ENCODE results near the gene MUC5AC.

Gene MUC5AC

DNA sequence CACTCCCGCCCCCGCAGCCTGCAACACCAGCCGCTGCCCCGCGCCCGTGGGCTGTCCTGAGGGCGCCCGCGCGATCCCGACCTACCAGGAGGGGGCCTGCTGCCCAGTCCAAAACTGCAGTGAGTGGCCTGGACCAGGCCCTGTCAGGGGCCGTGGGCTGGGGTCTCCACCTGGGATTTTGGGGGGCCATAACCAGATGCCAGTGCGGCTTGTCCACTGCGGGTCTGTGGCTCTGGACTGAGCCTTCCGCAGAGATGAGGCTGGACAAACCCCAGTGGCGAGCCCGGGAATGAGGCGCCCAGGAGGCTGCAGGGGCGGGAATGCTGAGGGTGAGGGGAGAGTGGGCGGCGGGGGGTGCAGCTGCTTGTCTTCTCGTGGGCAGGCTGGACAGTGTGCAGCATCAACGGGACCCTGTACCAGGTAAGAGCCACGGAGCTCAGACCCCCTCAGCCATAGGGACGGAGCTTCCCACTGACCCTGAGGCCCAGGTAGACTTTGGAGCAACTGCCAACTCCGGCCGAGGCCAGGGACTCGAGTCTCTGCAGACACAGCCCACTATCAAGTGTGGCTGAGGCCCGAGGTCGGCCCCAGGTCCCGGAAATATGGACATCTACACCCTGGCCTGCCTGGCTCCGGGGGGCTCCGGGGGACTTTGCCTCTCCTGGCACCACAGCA, 40.3 kb downstream of the MUC5AC start:
- H3K4me3 ChIP-seq (ENCODE audit: low read length) = no peak overlapping the region
- H2AFZ ChIP-seq (ENCODE audit: low read depth, low read length) = no peak overlapping the region
- no peaks in the 10 kb centered on the region for H3K27me3 ChIP-seq (ENCODE audit: low read depth, low read length)
- no peak overlapping the region for H3K9ac ChIP-seq (ENCODE audit: low read length)
- H3K4me2 ChIP-seq (ENCODE audit: low read length) = no peak overlapping the region
- no peaks in the 10 kb centered on the region for H3K36me3 ChIP-seq (replicated peaks; ENCODE audit: low read depth, low read length)
- no peak overlapping the region for H3K27ac ChIP-seq (ENCODE audit: low read length)
- H4K20me1 ChIP-seq (ENCODE audit: insufficient read depth, low read length) = no peaks in the 10 kb centered on the region
- no peaks in the 10 kb centered on the region for H3K79me2 ChIP-seq (ENCODE audit: low read length)
- H3K9me3 ChIP-seq (ENCODE audit: insufficient read depth, low read length) = no peaks in the 10 kb centered on the region
- H3K4me1 ChIP-seq (ENCODE audit: low read length) = no peaks in the 10 kb centered on the region
- TF ChIP-seq EZH2phosphoT487 (IDR thresholded peaks at IDR 0.05; ENCODE audit: low read depth) (no peak), CTCF (IDR thresholded peaks at IDR 0.05; ENCODE audit: low read depth, low read length) (no peak)

DNA sequence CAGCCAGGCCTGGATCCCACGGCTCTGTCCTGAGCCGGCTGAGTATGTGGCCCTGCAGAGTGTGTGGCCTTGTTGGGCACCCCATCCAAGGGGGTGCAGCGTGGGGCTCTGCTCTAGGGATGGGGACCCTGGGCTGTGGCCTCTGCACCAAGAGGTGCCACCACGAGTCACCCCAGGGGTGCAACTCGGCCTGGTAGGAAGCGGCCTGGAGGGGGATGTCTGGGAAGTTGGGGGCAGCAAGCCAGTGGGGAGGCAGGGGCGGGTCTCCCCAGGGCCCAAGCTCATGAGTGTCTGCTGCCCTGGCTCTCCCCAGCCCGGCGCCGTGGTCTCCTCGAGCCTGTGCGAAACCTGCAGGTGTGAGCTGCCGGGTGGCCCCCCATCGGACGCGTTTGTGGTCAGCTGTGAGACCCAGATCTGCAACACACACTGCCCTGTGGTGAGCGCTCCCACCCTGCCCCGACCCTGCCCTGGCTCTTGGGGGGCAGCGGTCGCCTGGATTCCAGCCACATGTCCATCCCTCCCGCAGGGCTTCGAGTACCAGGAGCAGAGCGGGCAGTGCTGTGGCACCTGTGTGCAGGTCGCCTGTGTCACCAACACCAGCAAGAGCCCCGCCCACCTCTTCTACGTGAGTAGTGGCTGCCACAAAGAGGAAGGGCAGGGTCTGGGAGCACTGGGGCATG, 40.9 kb downstream of the MUC5AC start:
- no peak overlapping the region for H3K27ac ChIP-seq (ENCODE audit: low read length)
- no peaks in the 10 kb centered on the region for H3K36me3 ChIP-seq (replicated peaks; ENCODE audit: low read depth, low read length)
- H2AFZ ChIP-seq (ENCODE audit: low read depth, low read length) = no peak overlapping the region
- no peak overlapping the region for H3K9ac ChIP-seq (ENCODE audit: low read length)
- H3K9me3 ChIP-seq (ENCODE audit: insufficient read depth, low read length) = no peaks in the 10 kb centered on the region
- no peak for TF ChIP-seq CTCF (IDR thresholded peaks at IDR 0.05; ENCODE audit: low read depth, low read length)
- no peak for TF ChIP-seq EZH2phosphoT487 (IDR thresholded peaks at IDR 0.05; ENCODE audit: low read depth)
- no peaks in the 10 kb centered on the region for H3K27me3 ChIP-seq (ENCODE audit: low read depth, low read length)
- H3K4me3 ChIP-seq (ENCODE audit: low read length) = no peak overlapping the region
- H3K79me2 ChIP-seq (ENCODE audit: low read length) = no peaks in the 10 kb centered on the region
- no peaks in the 10 kb centered on the region for H4K20me1 ChIP-seq (ENCODE audit: insufficient read depth, low read length)
- H3K4me2 ChIP-seq (ENCODE audit: low read length) = no peak overlapping the region
- no peaks in the 10 kb centered on the region for H3K4me1 ChIP-seq (ENCODE audit: low read length)

DNA sequence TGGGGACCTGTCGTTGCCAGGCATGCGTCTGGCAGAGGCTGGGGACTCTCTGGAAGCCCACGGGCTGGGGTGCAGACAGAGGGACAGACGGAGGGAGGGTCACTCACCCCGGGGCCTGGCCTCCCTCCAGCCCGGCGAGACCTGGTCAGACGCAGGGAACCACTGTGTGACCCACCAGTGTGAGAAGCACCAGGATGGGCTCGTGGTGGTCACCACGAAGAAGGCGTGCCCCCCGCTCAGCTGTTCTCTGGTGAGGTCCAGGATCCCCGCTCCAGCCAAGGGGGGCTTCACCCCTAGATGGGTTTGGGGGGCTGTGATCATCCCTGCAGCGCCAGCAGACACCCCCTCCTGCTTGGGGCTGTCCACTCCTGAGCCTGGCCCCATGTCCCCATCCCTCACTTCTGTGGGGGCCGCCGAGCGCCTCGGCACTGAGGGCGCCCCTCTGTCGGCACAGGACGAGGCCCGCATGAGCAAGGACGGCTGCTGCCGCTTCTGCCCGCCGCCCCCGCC, 41.5 kb downstream of the MUC5AC start:
- Histone ChIP-seq H3K9me3 (ENCODE audit: insufficient read depth, low read length) (no peaks in the 10 kb centered on the region), H3K4me2 (ENCODE audit: low read length) (no peak overlapping the region), H3K4me1 (ENCODE audit: low read length) (no peaks in the 10 kb centered on the region), H3K36me3 (replicated peaks; ENCODE audit: low read depth, low read length) (no peaks in the 10 kb centered on the region), H3K79me2 (ENCODE audit: low read length) (no peaks in the 10 kb centered on the region), H3K27ac (ENCODE audit: low read length) (no peak overlapping the region), H3K9ac (ENCODE audit: low read length) (no peak overlapping the region), H2AFZ (ENCODE audit: low read depth, low read length) (no peak overlapping the region), H3K4me3 (ENCODE audit: low read length) (no peak overlapping the region), H4K20me1 (ENCODE audit: insufficient read depth, low read length) (no peaks in the 10 kb centered on the region), H3K27me3 (ENCODE audit: low read depth, low read length) (no peaks in the 10 kb centered on the region)
- TF ChIP-seq CTCF (IDR thresholded peaks at IDR 0.05; ENCODE audit: low read depth, low read length) = no peak
- TF ChIP-seq EZH2phosphoT487 (IDR thresholded peaks at IDR 0.05; ENCODE audit: low read depth) = no peak

GRCh38 chr11:1199751-1200610, 42.2 kb downstream of the MUC5AC start:
- H4K20me1 ChIP-seq (ENCODE audit: insufficient read depth, low read length) = no peaks in the 10 kb centered on the region
- TF ChIP-seq EZH2phosphoT487 (IDR thresholded peaks at IDR 0.05; ENCODE audit: low read depth) (no peak), CTCF (IDR thresholded peaks at IDR 0.05; ENCODE audit: low read depth, low read length) (no peak)
- no peaks in the 10 kb centered on the region for H3K27me3 ChIP-seq (ENCODE audit: low read depth, low read length)
- no peaks in the 10 kb centered on the region for H3K36me3 ChIP-seq (replicated peaks; ENCODE audit: low read depth, low read length)
- no peak overlapping the region for H3K27ac ChIP-seq (ENCODE audit: low read length)
- H3K4me1 ChIP-seq (ENCODE audit: low read length) = no peaks in the 10 kb centered on the region
- no peak overlapping the region for H3K9ac ChIP-seq (ENCODE audit: low read length)
- H3K4me2 ChIP-seq (ENCODE audit: low read length) = no peak overlapping the region
- H2AFZ ChIP-seq (ENCODE audit: low read depth, low read length) = no peak overlapping the region
- H3K9me3 ChIP-seq (ENCODE audit: insufficient read depth, low read length) = no peaks in the 10 kb centered on the region
- H3K79me2 ChIP-seq (ENCODE audit: low read length) = no peaks in the 10 kb centered on the region
- no peak overlapping the region for H3K4me3 ChIP-seq (ENCODE audit: low read length)
